HepG2 (cell line): Measurements from ENCODE around the gene VPS37D. TPM values are rescaled to one million over a fixed set of nuclear protein-coding genes. Genes with fewer than 3 reads are reported as not detected.

Experiments
- EHMT2 ChIP-seq: fragments of 200-600 bp; sonication (generic); IDR thresholded peaks from 2 replicates; pipeline ENCODE4 v1.7.0; 2017; ENCODE audit warnings: antibody characterized with exemption, low read depth, low read length, borderline replicate concordance
- KLF12 ChIP-seq: sonication (generic); formaldehyde crosslinking; IDR thresholded peaks from 2 replicates; pipeline ENCODE4 v1.4.0; 2020; ENCODE audit warnings: missing genetic modification reagents, borderline replicate concordance
- PHF8 ChIP-seq: sonication (generic); formaldehyde crosslinking; IDR thresholded peaks from 2 replicates; pipeline ENCODE4 v1.5.0; 2020; ENCODE audit warnings: missing genetic modification reagents
- RXRB ChIP-seq: IDR thresholded peaks from 2 replicates; pipeline ENCODE4 v1.6.1; 2016; ENCODE audit warnings: borderline replicate concordance, missing genetic modification reagents, missing compliant biosample characterization
- SIX4 ChIP-seq: sonication (generic); formaldehyde crosslinking; IDR thresholded peaks from 2 replicates; pipeline ENCODE4 v1.4.0; 2020; ENCODE audit warnings: missing genetic modification reagents
- SP1 ChIP-seq, 2 experiments: fragments of 450-650 bp in 1 of 2; sonication (generic) in 1 of 2; formaldehyde crosslinking in 1 of 2; IDR thresholded peaks; 2 replicates each; pipeline versions ENCODE4 v1.4.0 to v1.6.1; 2016 to 2020; ENCODE audit warnings: missing genetic modification reagents in 1 of 2
- TBX2 ChIP-seq: sonication (generic); formaldehyde crosslinking; IDR thresholded peaks from 2 replicates; pipeline ENCODE4 v1.5.0; 2020; ENCODE audit warnings: missing genetic modification reagents, mild to moderate bottlenecking, borderline replicate concordance
- YY1 ChIP-seq: IDR thresholded peaks from 2 replicates; pipeline ENCODE4 v1.6.1; 2011; ENCODE audit warnings: low read length, low read depth, moderate library complexity, mild to moderate bottlenecking; ENCODE audit not compliant: insufficient read depth, insufficient replicate concordance
- ZNF12 ChIP-seq: sonication (generic); formaldehyde crosslinking; IDR thresholded peaks from 2 replicates; pipeline ENCODE4 v1.5.0; 2020; ENCODE audit warnings: missing genetic modification reagents
- ZNF263 ChIP-seq: sonication (generic); formaldehyde crosslinking; IDR thresholded peaks from 2 replicates; pipeline ENCODE4 v1.4.0; 2020; ENCODE audit warnings: missing genetic modification reagents
- ZNF274 ChIP-seq: sonication (generic); formaldehyde crosslinking; IDR thresholded peaks from 2 replicates; pipeline ENCODE4 v1.5.1; 2020; ENCODE audit warnings: mild to moderate bottlenecking, missing genetic modification reagents
- ZNF644 ChIP-seq: IDR thresholded peaks from 2 replicates; pipeline ENCODE4 v1.6.1; 2016; ENCODE audit warnings: low read depth
- ZNF792 ChIP-seq: IDR thresholded peaks from 2 replicates; pipeline ENCODE4 v1.6.1; 2016
- polyA plus RNA-seq, 8 experiments: library from polyadenylated mRNA; depleted of rRNA in 3 of 8; stranded (reverse) in 7 of 8; unstranded in 1 of 8; fragments of >200 nt; fragmentation: Illumina TruSeq in 4 of 8; extraction: Trizol in 4 of 8; gene quantifications; 2 replicates each; pipeline versions ENCODE4 v1.2.1 to v1.2.3, GENCODE V29; 2011 to 2016; ENCODE audit warnings: low read depth in 4 of 8, missing spikeins in 1 of 8, mixed read lengths in 1 of 8; ENCODE audit not compliant: insufficient read depth in 1 of 8
- total RNA-seq, 5 experiments: library from RNA; depleted of rRNA; stranded (reverse); fragments of >200 nt; fragmentation: Illumina TruSeq; extraction: Trizol; gene quantifications; 2 replicates each; pipeline ENCODE4 v1.2.3, GENCODE V29; 2016; ENCODE audit warnings: low read depth in 1 of 5
- TF ChIP-seq, protein P1 (sequence below): sonication (generic); formaldehyde crosslinking; IDR thresholded peaks from 2 replicates; pipeline ENCODE4 v1.4.0; 2020; ENCODE audit warnings: missing genetic modification reagents
- TF ChIP-seq, protein P2 (sequence below): sonication (generic); formaldehyde crosslinking; IDR thresholded peaks from 2 replicates; pipeline ENCODE4 v1.8.0; 2022; ENCODE audit warnings: missing genetic modification reagents, mild to moderate bottlenecking, inconsistent platforms, borderline replicate concordance
- TF ChIP-seq, protein P3 (sequence below): sonication (generic); formaldehyde crosslinking; IDR thresholded peaks from 2 replicates; pipeline ENCODE4 v1.5.0; 2020; ENCODE audit warnings: missing genetic modification reagents
- TF ChIP-seq, protein P4 (sequence below): IDR thresholded peaks from 2 replicates; pipeline ENCODE4 v1.6.1; 2016; ENCODE audit warnings: missing compliant biosample characterization, missing genetic modification reagents, borderline replicate concordance
- TF ChIP-seq, protein P5 (sequence below): sonication (generic); formaldehyde crosslinking; IDR thresholded peaks from 2 replicates; pipeline ENCODE4 v1.5.0; 2020; ENCODE audit warnings: mild to moderate bottlenecking, missing genetic modification reagents

Gene VPS37D
- total and polyA plus RNA-seq, 2 of the 13 experiments (the other 11 are each of a cell fraction or from before 2014, with no cell fraction given), result 3.8 to 6.3 TPM

DNA sequence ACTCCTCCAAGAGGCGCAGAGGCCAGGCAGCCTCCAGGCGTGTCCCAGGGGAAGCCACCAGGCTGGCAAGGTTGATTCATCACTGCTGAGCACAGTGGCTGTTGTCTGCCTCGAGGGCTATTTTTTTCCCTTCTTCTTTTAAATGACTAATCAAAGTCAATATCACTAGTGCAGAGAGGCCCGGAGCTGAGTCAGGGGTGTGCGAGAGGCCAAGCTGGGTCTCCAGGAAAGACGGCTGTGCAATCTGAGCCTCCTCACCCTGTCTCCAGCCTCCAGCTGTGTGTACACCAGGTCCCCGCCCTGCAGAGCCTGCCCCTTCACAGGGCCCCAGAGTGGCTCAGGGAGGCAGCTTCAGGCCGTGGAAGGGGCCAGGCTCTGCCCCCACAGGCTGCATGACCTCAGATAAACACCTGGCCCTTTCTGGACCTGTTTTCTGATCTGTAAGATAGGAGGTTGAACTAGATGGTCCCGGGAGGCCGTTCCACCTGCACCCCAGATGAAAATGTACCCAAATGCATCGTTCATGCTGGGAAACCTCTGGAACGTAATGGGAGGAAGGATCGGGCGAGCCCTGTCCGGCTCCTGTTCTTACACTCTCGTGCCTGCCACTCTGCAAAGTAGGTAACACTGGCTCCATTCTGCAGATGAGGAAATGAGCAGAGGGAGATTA is 48.2 kb downstream of the VPS37D start (continued):
- TF ChIP-seq, protein P1, sequence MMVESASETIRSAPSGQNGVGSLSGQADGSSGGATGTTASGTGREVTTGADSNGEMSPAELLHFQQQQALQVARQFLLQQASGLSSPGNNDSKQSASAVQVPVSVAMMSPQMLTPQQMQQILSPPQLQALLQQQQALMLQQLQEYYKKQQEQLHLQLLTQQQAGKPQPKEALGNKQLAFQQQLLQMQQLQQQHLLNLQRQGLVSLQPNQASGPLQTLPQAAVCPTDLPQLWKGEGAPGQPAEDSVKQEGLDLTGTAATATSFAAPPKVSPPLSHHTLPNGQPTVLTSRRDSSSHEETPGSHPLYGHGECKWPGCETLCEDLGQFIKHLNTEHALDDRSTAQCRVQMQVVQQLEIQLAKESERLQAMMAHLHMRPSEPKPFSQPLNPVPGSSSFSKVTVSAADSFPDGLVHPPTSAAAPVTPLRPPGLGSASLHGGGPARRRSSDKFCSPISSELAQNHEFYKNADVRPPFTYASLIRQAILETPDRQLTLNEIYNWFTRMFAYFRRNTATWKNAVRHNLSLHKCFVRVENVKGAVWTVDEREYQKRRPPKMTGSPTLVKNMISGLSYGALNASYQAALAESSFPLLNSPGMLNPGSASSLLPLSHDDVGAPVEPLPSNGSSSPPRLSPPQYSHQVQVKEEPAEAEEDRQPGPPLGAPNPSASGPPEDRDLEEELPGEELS, result peak; percentile 46
- TF ChIP-seq, protein P2, sequence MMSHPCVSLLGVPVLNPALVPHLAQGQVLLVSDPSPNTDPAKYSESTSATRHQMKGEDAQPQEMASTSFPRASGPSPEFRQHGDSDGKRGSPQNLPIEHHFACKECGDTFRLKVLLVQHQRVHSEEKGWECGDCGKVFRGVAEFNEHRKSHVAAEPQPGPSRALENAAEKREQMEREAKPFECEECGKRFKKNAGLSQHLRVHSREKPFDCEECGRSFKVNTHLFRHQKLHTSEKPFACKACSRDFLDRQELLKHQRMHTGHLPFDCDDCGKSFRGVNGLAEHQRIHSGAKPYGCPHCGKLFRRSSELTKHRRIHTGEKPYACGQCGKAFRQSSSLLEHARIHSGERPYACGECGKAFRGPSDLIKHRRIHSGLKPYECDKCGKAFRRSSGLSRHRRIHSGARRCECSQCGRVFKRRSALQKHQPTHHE (CRISPR knock-in tag), result no peak
- no peak for TF ChIP-seq KLF12 (CRISPR knock-in tag)
- TF ChIP-seq SIX4 (CRISPR knock-in tag), result peak; percentile 93
- TF ChIP-seq ZNF12 (CRISPR knock-in tag), result peak; percentile 59; the same call in 1 of the 2 replicates
- peak; percentile 63 for TF ChIP-seq TBX2 (CRISPR knock-in tag)
- 0 out of 2 replicates have a peak, but pooled peaks have one; percentile 15 for TF ChIP-seq PHF8
- TF ChIP-seq, protein P3, sequence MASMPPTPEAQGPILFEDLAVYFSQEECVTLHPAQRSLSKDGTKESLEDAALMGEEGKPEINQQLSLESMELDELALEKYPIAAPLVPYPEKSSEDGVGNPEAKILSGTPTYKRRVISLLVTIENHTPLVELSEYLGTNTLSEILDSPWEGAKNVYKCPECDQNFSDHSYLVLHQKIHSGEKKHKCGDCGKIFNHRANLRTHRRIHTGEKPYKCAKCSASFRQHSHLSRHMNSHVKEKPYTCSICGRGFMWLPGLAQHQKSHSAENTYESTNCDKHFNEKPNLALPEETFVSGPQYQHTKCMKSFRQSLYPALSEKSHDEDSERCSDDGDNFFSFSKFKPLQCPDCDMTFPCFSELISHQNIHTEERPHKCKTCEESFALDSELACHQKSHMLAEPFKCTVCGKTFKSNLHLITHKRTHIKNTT, result no peak
- TF ChIP-seq, protein P4, sequence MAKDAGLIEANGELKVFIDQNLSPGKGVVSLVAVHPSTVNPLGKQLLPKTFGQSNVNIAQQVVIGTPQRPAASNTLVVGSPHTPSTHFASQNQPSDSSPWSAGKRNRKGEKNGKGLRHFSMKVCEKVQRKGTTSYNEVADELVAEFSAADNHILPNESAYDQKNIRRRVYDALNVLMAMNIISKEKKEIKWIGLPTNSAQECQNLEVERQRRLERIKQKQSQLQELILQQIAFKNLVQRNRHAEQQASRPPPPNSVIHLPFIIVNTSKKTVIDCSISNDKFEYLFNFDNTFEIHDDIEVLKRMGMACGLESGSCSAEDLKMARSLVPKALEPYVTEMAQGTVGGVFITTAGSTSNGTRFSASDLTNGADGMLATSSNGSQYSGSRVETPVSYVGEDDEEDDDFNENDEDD, result peak; percentile 26; the same call in 1 of the 2 replicates
- TF ChIP-seq ZNF263 (CRISPR knock-in tag), result peak; percentile 48; the same call in 1 of the 2 replicates
- TF ChIP-seq RXRB (CRISPR knock-in tag), result peak; percentile 81
- TF ChIP-seq, protein P5, sequence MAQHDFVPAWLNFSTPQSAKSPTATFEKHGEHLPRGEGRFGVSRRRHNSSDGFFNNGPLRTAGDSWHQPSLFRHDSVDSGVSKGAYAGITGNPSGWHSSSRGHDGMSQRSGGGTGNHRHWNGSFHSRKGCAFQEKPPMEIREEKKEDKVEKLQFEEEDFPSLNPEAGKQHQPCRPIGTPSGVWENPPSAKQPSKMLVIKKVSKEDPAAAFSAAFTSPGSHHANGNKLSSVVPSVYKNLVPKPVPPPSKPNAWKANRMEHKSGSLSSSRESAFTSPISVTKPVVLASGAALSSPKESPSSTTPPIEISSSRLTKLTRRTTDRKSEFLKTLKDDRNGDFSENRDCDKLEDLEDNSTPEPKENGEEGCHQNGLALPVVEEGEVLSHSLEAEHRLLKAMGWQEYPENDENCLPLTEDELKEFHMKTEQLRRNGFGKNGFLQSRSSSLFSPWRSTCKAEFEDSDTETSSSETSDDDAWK (CRISPR knock-in tag), result no peak
- no peak for TF ChIP-seq ZNF274 (CRISPR knock-in tag)
- peak; percentile 22; the same call in 1 of the 2 replicates for TF ChIP-seq ZNF792 (CRISPR knock-in tag)
- peak; percentile 16; the same call in 1 of the 2 replicates for TF ChIP-seq ZNF644 (CRISPR knock-in tag)
- no peak for TF ChIP-seq EHMT2
- no peak for TF ChIP-seq SP1 (IDR thresholded peaks at IDR 0.05)
- TF ChIP-seq SP1 (CRISPR knock-in tag; IDR thresholded peaks at IDR 0.05), result 0 out of 2 replicates have a peak, but pooled peaks have one; percentile 36
- TF ChIP-seq YY1, result peak; percentile 35
